Measurements from ENCODE around the gene C10orf90.

Gene C10orf90

DNA sequence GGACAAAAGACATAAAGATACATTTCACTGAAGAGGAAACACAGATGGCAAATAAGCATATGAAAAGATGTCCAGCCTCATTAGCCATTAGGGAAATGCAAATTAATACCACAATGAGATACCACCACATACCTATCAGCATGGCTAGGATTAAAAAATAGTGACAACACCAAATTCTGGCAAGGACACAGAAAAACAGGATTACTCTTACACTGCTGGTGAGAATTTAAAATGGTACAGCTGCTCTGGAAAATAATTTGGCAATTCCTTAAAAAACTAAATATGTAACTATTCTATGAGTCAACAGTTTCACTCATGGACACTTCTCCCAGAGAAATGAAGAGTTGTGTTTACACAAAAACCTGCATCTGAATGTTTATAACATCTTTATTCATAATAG is 121.1 kb downstream of the C10orf90 start:
- DNase-seq, result no peak
- TF ChIP-seq, protein P1, sequence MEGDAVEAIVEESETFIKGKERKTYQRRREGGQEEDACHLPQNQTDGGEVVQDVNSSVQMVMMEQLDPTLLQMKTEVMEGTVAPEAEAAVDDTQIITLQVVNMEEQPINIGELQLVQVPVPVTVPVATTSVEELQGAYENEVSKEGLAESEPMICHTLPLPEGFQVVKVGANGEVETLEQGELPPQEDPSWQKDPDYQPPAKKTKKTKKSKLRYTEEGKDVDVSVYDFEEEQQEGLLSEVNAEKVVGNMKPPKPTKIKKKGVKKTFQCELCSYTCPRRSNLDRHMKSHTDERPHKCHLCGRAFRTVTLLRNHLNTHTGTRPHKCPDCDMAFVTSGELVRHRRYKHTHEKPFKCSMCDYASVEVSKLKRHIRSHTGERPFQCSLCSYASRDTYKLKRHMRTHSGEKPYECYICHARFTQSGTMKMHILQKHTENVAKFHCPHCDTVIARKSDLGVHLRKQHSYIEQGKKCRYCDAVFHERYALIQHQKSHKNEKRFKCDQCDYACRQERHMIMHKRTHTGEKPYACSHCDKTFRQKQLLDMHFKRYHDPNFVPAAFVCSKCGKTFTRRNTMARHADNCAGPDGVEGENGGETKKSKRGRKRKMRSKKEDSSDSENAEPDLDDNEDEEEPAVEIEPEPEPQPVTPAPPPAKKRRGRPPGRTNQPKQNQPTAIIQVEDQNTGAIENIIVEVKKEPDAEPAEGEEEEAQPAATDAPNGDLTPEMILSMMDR (IDR thresholded peaks at IDR 0.05; ENCODE audit: low read depth, low read length), result no peak
- H3K9me3 ChIP-seq (ENCODE audit: severe bottlenecking), result no peaks in the 10 kb centered on the region
- H3K27me3 ChIP-seq (ENCODE audit: insufficient read depth, low read depth, severe bottlenecking), result no peaks in the 10 kb centered on the region
- no peak overlapping the region for H3K27ac ChIP-seq
- no peaks in the 10 kb centered on the region for H3K36me3 ChIP-seq
- H3K4me3 ChIP-seq (ENCODE audit: low read depth, low read length), result no peak overlapping the region

DNA sequence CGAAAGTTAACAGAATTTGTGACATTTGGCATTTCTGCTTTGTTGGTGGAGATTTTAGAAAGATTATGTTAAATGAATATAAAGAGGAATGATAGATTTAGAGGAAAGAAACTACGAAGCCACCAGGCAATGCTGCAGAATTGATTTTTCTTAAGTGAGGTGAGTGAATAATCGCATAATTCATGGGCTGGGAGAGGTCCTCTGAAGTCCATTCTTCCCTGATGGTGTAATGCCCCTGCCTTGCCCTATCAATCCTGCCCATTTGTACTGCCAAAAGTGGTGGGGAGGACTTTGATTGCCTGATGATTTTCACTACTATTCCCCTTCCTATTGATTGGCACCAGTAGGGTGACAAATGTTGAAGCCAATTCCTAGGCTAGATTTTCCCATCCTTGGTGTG is 125.9 kb downstream of the C10orf90 start:
- Histone ChIP-seq H3K27me3 (ENCODE audit: insufficient read depth, low read depth, severe bottlenecking) (no peaks in the 10 kb centered on the region), H3K27ac (no peak overlapping the region), H3K4me3 (ENCODE audit: low read depth, low read length) (no peak overlapping the region), H3K36me3 (no peaks in the 10 kb centered on the region), H3K9me3 (ENCODE audit: severe bottlenecking) (no peaks in the 10 kb centered on the region)
- TF ChIP-seq, protein P1 (IDR thresholded peaks at IDR 0.05; ENCODE audit: low read depth, low read length), result no peak
- DNase-seq, result no peak

DNA sequence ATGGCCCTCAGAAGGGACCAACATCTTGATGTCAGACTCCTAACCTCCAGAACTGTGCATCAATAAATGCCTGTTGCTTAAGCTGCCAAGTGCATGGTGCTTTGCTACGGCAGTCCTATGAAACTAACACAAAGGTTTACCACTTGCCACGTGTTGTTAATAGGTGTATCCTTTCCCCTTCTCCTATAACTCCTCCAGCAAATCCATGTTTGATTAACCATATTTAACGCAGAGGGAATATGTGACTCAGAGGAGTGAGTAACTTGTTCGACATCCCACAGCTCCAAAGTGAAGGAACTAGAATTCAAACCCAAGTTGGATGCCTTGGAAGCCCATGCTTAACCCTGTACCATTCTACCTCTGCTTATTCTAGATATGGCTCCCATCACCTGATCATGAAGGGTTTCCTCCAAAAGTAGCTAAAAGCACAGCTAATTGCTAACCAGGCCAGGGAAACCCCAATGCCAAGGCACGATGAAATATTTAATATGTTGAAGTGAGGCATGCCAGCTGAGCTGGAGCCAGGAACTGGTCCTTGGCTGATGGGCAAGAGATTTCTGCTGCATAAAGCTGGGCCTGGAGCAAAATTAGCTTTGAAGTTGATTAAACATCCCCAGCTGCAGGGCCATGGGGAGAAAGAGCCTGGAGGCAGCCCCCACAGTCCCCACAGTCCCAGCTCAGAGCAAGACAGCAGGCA is 131.9 kb downstream of the C10orf90 start:
- Histone ChIP-seq H3K36me3 (no peaks in the 10 kb centered on the region), H3K4me3 (ENCODE audit: low read depth, low read length) (no peak overlapping the region), H3K9me3 (ENCODE audit: severe bottlenecking) (no peaks in the 10 kb centered on the region), H3K27me3 (ENCODE audit: insufficient read depth, low read depth, severe bottlenecking) (no peaks in the 10 kb centered on the region), H3K27ac (no peak overlapping the region)
- no peak for DNase-seq
- TF ChIP-seq, protein P1 (IDR thresholded peaks at IDR 0.05; ENCODE audit: low read depth, low read length), result no peak

DNA sequence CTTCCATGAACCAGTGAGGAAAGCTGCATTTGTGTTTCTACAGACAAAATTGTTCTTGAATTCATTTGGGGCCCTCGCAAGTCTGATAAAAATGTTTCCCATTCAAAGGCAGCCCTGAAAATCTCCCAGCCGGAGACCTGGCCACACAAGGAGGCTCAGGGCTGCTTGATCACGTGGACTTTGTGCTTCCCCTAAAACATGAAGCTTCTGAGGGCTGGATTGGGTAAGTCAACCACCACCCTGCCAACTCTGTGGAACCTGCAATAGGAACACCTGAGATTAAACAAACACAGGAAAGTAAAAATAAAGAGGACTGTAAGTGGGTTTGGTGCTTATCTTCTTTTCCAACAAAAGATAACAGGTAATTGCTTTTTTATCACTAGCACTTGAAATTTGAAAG is 133.8 kb downstream of the C10orf90 start:
- Histone ChIP-seq H3K27me3 (ENCODE audit: insufficient read depth, low read depth, severe bottlenecking) (no peaks in the 10 kb centered on the region), H3K36me3 (no peaks in the 10 kb centered on the region), H3K27ac (no peak overlapping the region), H3K4me3 (ENCODE audit: low read depth, low read length) (no peak overlapping the region), H3K9me3 (ENCODE audit: severe bottlenecking) (no peaks in the 10 kb centered on the region)
- DNase-seq, result no peak
- TF ChIP-seq, protein P1 (IDR thresholded peaks at IDR 0.05; ENCODE audit: low read depth, low read length), result no peak

DNA sequence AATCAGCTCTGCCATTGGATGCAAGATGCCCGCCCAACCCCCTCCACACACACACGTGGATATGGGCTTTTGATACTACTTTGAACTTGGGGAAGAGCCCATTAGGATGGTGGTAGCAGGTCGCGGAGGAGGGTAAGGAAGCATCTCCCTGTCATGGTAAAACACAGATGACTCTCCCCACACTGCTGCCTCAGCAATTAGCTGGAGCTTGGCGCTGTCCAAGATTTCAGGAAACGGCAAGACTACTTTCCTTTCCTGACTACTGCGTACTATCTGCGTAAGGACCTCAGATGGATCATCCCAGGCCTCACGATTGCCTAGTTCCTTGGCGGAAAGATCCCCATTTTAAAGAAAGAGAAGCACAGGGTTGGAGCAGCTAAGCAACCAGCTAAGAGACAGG is 134.3 kb downstream of the C10orf90 start:
- Histone ChIP-seq H3K27me3 (ENCODE audit: insufficient read depth, low read depth, severe bottlenecking) (no peaks in the 10 kb centered on the region), H3K36me3 (no peaks in the 10 kb centered on the region), H3K4me3 (ENCODE audit: low read depth, low read length) (no peak overlapping the region), H3K9me3 (ENCODE audit: severe bottlenecking) (no peaks in the 10 kb centered on the region), H3K27ac (no peak overlapping the region)
- no peak for DNase-seq
- TF ChIP-seq, protein P1 (IDR thresholded peaks at IDR 0.05; ENCODE audit: low read depth, low read length), result no peak

DNA sequence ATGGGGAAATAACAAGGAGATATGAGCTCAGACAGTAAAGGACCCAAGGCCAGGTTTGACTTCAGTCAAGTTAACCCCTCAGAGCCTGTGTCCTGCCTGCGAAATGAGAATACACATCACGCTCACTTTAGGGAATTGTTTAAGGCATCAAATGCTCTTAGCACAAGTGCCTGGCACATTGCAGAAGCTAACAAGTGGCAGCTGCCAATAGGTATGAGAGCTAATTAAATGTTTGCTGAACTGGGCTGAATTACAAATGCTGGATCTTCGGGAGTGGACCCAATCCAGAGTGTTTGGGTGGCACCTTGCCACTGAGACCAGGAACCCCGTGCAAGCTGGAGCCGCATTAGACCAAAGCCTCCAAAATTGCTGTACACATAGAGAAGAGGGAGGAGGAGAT is 136.8 kb downstream of the C10orf90 start:
- TF ChIP-seq, protein P1 (IDR thresholded peaks at IDR 0.05; ENCODE audit: low read depth, low read length), result no peak
- no peak for DNase-seq
- Histone ChIP-seq H3K36me3 (no peaks in the 10 kb centered on the region), H3K27me3 (ENCODE audit: insufficient read depth, low read depth, severe bottlenecking) (no peaks in the 10 kb centered on the region), H3K9me3 (ENCODE audit: severe bottlenecking) (no peaks in the 10 kb centered on the region), H3K27ac (no peak overlapping the region), H3K4me3 (ENCODE audit: low read depth, low read length) (no peak overlapping the region)
